Fibroblast of lung (primary cell): Measurements from ENCODE around the gene UNC45A. TPM values are rescaled to one million over a fixed set of nuclear protein-coding genes. Genes with fewer than 3 reads are reported as not detected.

Experiments
- DNase-seq, 2 donors: peaks; one replicate each; pipeline versions ENCODE4 v3.0.0 to v3.0.0-alpha.2; 2010; ENCODE audit warnings: low read depth in 2 of 2
- H2AFZ ChIP-seq: 2 replicates; pipeline ENCODE4 v1.5.1; 2012; ENCODE audit warnings: low read length, control low read depth, inconsistent platforms
- H3K27ac ChIP-seq: 2 replicates; pipeline ENCODE4 v1.5.1; 2011; ENCODE audit warnings: low read length, control low read depth; ENCODE audit not compliant: insufficient read depth
- H3K27me3 ChIP-seq: 2 replicates; pipeline ENCODE4 v1.5.1; 2011; ENCODE audit warnings: mild to moderate bottlenecking, low read length; ENCODE audit not compliant: control insufficient read depth, insufficient read depth
- H3K36me3 ChIP-seq: 2 replicates; pipeline ENCODE4 v1.5.1; 2011; ENCODE audit warnings: low read length; ENCODE audit not compliant: control insufficient read depth, insufficient read depth
- H3K4me1 ChIP-seq: 2 replicates; pipeline ENCODE4 v1.5.1; 2011; ENCODE audit warnings: low read length; ENCODE audit not compliant: control insufficient read depth, insufficient read depth; ENCODE audit errors: extremely low read depth
- H3K4me2 ChIP-seq: 2 replicates; pipeline ENCODE4 v1.5.1; 2011; ENCODE audit warnings: low read length, control low read depth; ENCODE audit not compliant: insufficient read depth; ENCODE audit errors: extremely low read depth
- H3K4me3 ChIP-seq, 4 experiments: fragments of 200-600 bp in 1 of 4; sonication (generic) in 1 of 4; replicated peaks in 1 of 4; 2 replicates each; pipeline ENCODE4 v1.5.1; 2011 to 2016; ENCODE audit warnings: low read length in 4 of 4, low read depth in 3 of 4, mild to moderate bottlenecking in 3 of 4, control low read depth in 2 of 4, inconsistent platforms in 1 of 4, mixed read lengths in 1 of 4; ENCODE audit not compliant: insufficient read depth in 1 of 4; ENCODE audit errors: control extremely low read depth in 1 of 4
- H3K79me2 ChIP-seq: 2 replicates; pipeline ENCODE4 v1.5.1; 2012; ENCODE audit warnings: mild to moderate bottlenecking, low read length, inconsistent platforms; ENCODE audit not compliant: control insufficient read depth, insufficient read depth
- H3K9ac ChIP-seq: 2 replicates; pipeline ENCODE4 v1.5.1; 2011; ENCODE audit warnings: mild to moderate bottlenecking, low read length, control low read depth; ENCODE audit not compliant: insufficient read depth
- H3K9me3 ChIP-seq: 2 replicates; pipeline ENCODE4 v1.5.1; 2012; ENCODE audit warnings: low read depth, low read length; ENCODE audit not compliant: control insufficient read depth, insufficient read depth
- H4K20me1 ChIP-seq: 2 replicates; pipeline ENCODE4 v1.5.1; 2011; ENCODE audit warnings: low read length; ENCODE audit not compliant: control insufficient read depth, insufficient read depth; ENCODE audit errors: extremely low read depth
- CTCF ChIP-seq, 2 donors: IDR thresholded peaks in 1 of 2; conservative IDR thresholded peaks in 1 of 2; 1 replicate in 1 of 2; 2 replicates in 1 of 2; pipeline ENCODE4 v1.5.1; 2011 to 2012; ENCODE audit warnings: low read length in 2 of 2, control low read depth in 1 of 2, inconsistent platforms in 1 of 2, low read depth in 1 of 2, mild to moderate bottlenecking in 1 of 2
- EZH2 ChIP-seq: IDR thresholded peaks from 2 replicates; pipeline ENCODE4 v1.5.1; 2012; ENCODE audit warnings: low read length, control low read depth, mild to moderate bottlenecking; ENCODE audit errors: missing control alignments
- polyA plus RNA-seq, 2 donors: library from polyadenylated mRNA; depleted of rRNA in 1 of 2; stranded (reverse) in 1 of 2; unstranded in 1 of 2; fragments of >200 nt; gene quantifications; 2 replicates each; pipeline ENCODE4 v1.2.1, GENCODE V29; 2011 to 2012; ENCODE audit warnings: missing spikeins in 1 of 2
- total RNA-seq: library from RNA; depleted of rRNA; stranded (reverse); fragments of >200 nt; gene quantifications from 2 replicates; pipeline ENCODE4 v1.2.1, GENCODE V29; 2014

The UNC45A gene
- total and polyA plus RNA-seq, 2 donors (not counting 1 experiment from before 2014, with no cell fraction given): 41.7 to 104 TPM

- no peak for DNase-seq
- Histone ChIP-seq H2AFZ (no peak overlapping the region), H3K27ac (no peak overlapping the region), H3K27me3 (no peaks in the 10 kb centered on the region), H3K4me3 (no peak overlapping the region), H4K20me1 (no peaks in the 10 kb centered on the region), H3K9ac (no peak overlapping the region), H3K9me3 (no peaks in the 10 kb centered on the region), H3K4me1 (peaks cover 6% of the 10 kb centered on the region), H3K79me2 (peaks cover 3% of the 10 kb centered on the region), H3K4me2 (no peak overlapping the region), H3K36me3 (peaks cover 17% of the 10 kb centered on the region)
- no peak for TF ChIP-seq CTCF (conservative IDR thresholded peaks at IDR 0.05 in 1 of 2, IDR thresholded peaks at IDR 0.05 in 1 of 2; ENCODE audit: low read depth in 1 of 2, low read length in 2 of 2)
- TF ChIP-seq EZH2: no peak
These were observed 26.9 kb downstream of the UNC45A start for GRCh38 chr15:90962021-90962420.

GRCh38 chr15:90966262-90966661 lies 31.2 kb downstream of the UNC45A start:
- Histone ChIP-seq H2AFZ (no peak overlapping the region), H3K27me3 (no peaks in the 10 kb centered on the region), H3K27ac (no peak overlapping the region), H3K79me2 (no peaks in the 10 kb centered on the region), H3K9ac (no peak overlapping the region), H4K20me1 (no peaks in the 10 kb centered on the region), H3K4me1 (no peaks in the 10 kb centered on the region), H3K4me3 (no peak overlapping the region), H3K4me2 (no peak overlapping the region), H3K36me3 (peaks cover 16% of the 10 kb centered on the region), H3K9me3 (no peaks in the 10 kb centered on the region)
- DNase-seq: no peak
- TF ChIP-seq CTCF (conservative IDR thresholded peaks at IDR 0.05 in 1 of 2, IDR thresholded peaks at IDR 0.05 in 1 of 2; ENCODE audit: low read depth in 1 of 2, low read length in 2 of 2): no peak
- no peak for TF ChIP-seq EZH2

- no peaks in the 10 kb centered on the region for H3K27me3 ChIP-seq
- no peaks in the 10 kb centered on the region for H3K4me1 ChIP-seq
- no peaks in the 10 kb centered on the region for H4K20me1 ChIP-seq
- H3K9ac ChIP-seq: no peak overlapping the region
- H3K9me3 ChIP-seq: no peaks in the 10 kb centered on the region
- no peak for TF ChIP-seq CTCF (conservative IDR thresholded peaks at IDR 0.05 in 1 of 2, IDR thresholded peaks at IDR 0.05 in 1 of 2; ENCODE audit: low read depth in 1 of 2, low read length in 2 of 2)
- no peak for TF ChIP-seq EZH2
- no peak overlapping the region for H3K4me2 ChIP-seq
- no peak overlapping the region for H2AFZ ChIP-seq
- H3K4me3 ChIP-seq: no peak overlapping the region
- DNase-seq: no peak
- H3K79me2 ChIP-seq: no peaks in the 10 kb centered on the region
- no peak overlapping the region for H3K27ac ChIP-seq
- peaks cover 16% of the 10 kb centered on the region for H3K36me3 ChIP-seq
These were observed 32.1 kb downstream of the UNC45A start for GRCh38 chr15:90967206-90967605.
